SK-N-SH (cell line): ENCODE results near the gene RAPGEF3. TPM values are rescaled to one million over a fixed set of nuclear protein-coding genes. Genes with fewer than 3 reads are reported as not detected.

Source experiments
- CTCF ChIA-PET: fragments of 300-600, 350-600 bp; formaldehyde crosslinking; extraction: SDS; loops from one replicate; lab custom pipeline; 2021; lab: Yijun Ruan, JAX
- POLR2A ChIA-PET: fragments of 350-600 bp; sonication (Branson Sonifier 250); formaldehyde crosslinking; extraction: SDS; loops from one replicate; lab custom pipeline; 2020; ENCODE audit warnings: antibody characterized with exemption, inconsistent platforms; lab: Yijun Ruan, JAX
- DNase-seq: peaks from one replicate; pipeline ENCODE4 v3.0.0; 2012
- H2AFZ ChIP-seq: fragments of 200-600 bp; sonication (generic); 2 replicates; pipeline ENCODE4 v1.8.1; 2016; ENCODE audit warnings: antibody characterized with exemption, mild to moderate bottlenecking, low read depth
- H3F3A ChIP-seq: fragments of 200-600 bp; sonication (generic); replicated peaks from 2 replicates; pipeline ENCODE3; 2016; ENCODE audit warnings: antibody characterized with exemption, mild to moderate bottlenecking; ENCODE audit not compliant: insufficient read depth
- H3K27ac ChIP-seq, 2 experiments: fragments of 200-500 bp in 1 of 2; fragments of 200-600 bp in 1 of 2; sonication (Bioruptor generic) in 1 of 2; sonication (generic), shearing (Covaris generic) in 1 of 2; 2 replicates each; pipeline versions ENCODE4 v1.5.1 to v1.6.1; 2014 to 2016; ENCODE audit warnings: low read depth in 2 of 2, inconsistent platforms in 1 of 2, low read length in 1 of 2, mild to moderate bottlenecking in 1 of 2, mixed read lengths in 1 of 2
- H3K27me3 ChIP-seq: fragments of 200-600 bp; sonication (generic), shearing (Covaris generic); 2 replicates; pipeline ENCODE4 v1.6.1; 2016; ENCODE audit warnings: mixed run types; ENCODE audit not compliant: insufficient read depth
- H3K36me3 ChIP-seq, 2 experiments: fragments of 200-500 bp in 1 of 2; fragments of 200-600 bp in 1 of 2; sonication (Bioruptor generic) in 1 of 2; sonication (generic) in 1 of 2; replicated peaks in 1 of 2; 2 replicates each; pipeline versions ENCODE3 to v1.5.1; 2014 to 2016; ENCODE audit warnings: low read length in 1 of 2, mild to moderate bottlenecking in 1 of 2; ENCODE audit not compliant: insufficient read depth in 2 of 2, control insufficient read depth in 1 of 2
- H3K4me1 ChIP-seq, 2 experiments: fragments of 200-500 bp in 1 of 2; fragments of 200-600 bp in 1 of 2; sonication (Bioruptor generic) in 1 of 2; sonication (generic), shearing (Covaris generic) in 1 of 2; 2 replicates each; pipeline versions ENCODE4 v1.5.1 to v1.6.1; 2014 to 2016; ENCODE audit warnings: low read depth in 1 of 2, low read length in 1 of 2, mixed run types in 1 of 2; ENCODE audit not compliant: insufficient read depth in 2 of 2, control insufficient read depth in 1 of 2
- H3K4me2 ChIP-seq: fragments of 200-600 bp; sonication (generic), shearing (Covaris generic); 2 replicates; pipeline ENCODE4 v1.6.1; 2017; ENCODE audit warnings: mixed run types
- H3K4me3 ChIP-seq, 2 experiments: fragments of 200-500 bp in 1 of 2; fragments of 200-600 bp in 1 of 2; sonication (Bioruptor generic) in 1 of 2; sonication (generic), shearing (Covaris generic) in 1 of 2; 2 replicates each; pipeline versions ENCODE4 v1.5.1 to v1.8.1; 2014 to 2016; ENCODE audit warnings: low read depth in 2 of 2, inconsistent platforms in 1 of 2, low read length in 1 of 2, mild to moderate bottlenecking in 1 of 2, mixed read lengths in 1 of 2, moderate library complexity in 1 of 2
- H3K79me2 ChIP-seq: fragments of 200-600 bp; sonication (generic); 2 replicates; pipeline ENCODE4 v1.8.1; 2017; ENCODE audit warnings: mild to moderate bottlenecking; ENCODE audit not compliant: insufficient read depth
- H3K9ac ChIP-seq: fragments of 200-600 bp; sonication (generic); 2 replicates; pipeline ENCODE4 v1.6.1; 2017; ENCODE audit warnings: mixed run types
- H3K9me2 ChIP-seq: fragments of 200-600 bp; sonication (generic); 2 replicates; pipeline ENCODE4 v1.6.1; 2017; ENCODE audit warnings: mixed run types
- H3K9me3 ChIP-seq: fragments of 200-600 bp; sonication (generic); 2 replicates; pipeline ENCODE4 v1.6.1; 2017; ENCODE audit warnings: mixed run types, mild to moderate bottlenecking, moderate library complexity
- H4K20me1 ChIP-seq: fragments of 200-600 bp; sonication (generic); 2 replicates; pipeline ENCODE4 v1.6.1; 2017; ENCODE audit warnings: mild to moderate bottlenecking, mixed run types; ENCODE audit not compliant: insufficient read depth
- FOSL2 ChIP-seq: IDR thresholded peaks from 2 replicates; pipeline ENCODE4 v1.4.0; 2012; ENCODE audit warnings: low read depth, mild to moderate bottlenecking, moderate library complexity, borderline replicate concordance
- GABPA ChIP-seq: IDR thresholded peaks from 2 replicates; pipeline ENCODE4 v1.4.0; 2012; ENCODE audit warnings: low read depth, mild to moderate bottlenecking
- GATA2 ChIP-seq: sonication (generic); formaldehyde crosslinking; IDR thresholded peaks from 2 replicates; pipeline ENCODE4 v1.5.0; 2020; ENCODE audit warnings: mild to moderate bottlenecking, missing genetic modification reagents
- MEF2A ChIP-seq: IDR thresholded peaks from 2 replicates; pipeline ENCODE4 v1.4.0; 2012; ENCODE audit warnings: low read depth, borderline replicate concordance
- MXI1 ChIP-seq: IDR thresholded peaks from 2 replicates; pipeline ENCODE4 v1.6.1; 2012; ENCODE audit warnings: mild to moderate bottlenecking, low read depth, low read length, improper control_type of control experiment
- RAD21 ChIP-seq: IDR thresholded peaks from 2 replicates; pipeline ENCODE4 v1.6.1; 2012; ENCODE audit warnings: mild to moderate bottlenecking, low read length
- TAF1 ChIP-seq: IDR thresholded peaks from 2 replicates; pipeline ENCODE4 v1.6.1; 2012; ENCODE audit warnings: low read depth, mild to moderate bottlenecking, low read length, moderate library complexity, borderline replicate concordance
- TCF12 ChIP-seq: IDR thresholded peaks from 2 replicates; pipeline ENCODE4 v1.4.0; 2012
- YY1 ChIP-seq: IDR thresholded peaks from 2 replicates; pipeline ENCODE4 v1.4.0; 2012; ENCODE audit warnings: low read depth, mild to moderate bottlenecking
- WGBS: methylation state at CpG from one replicate; pipeline ENCODE4 v1.1.6; 2017; ENCODE audit warnings: low lambda C conversion rate; 5-methylcytosine and 5-hydroxymethylcytosine counted together
- polyA plus RNA-seq, 3 experiments: library from polyadenylated mRNA; depleted of rRNA; stranded (reverse); fragments of >200 nt; gene quantifications; 2 replicates each; pipeline ENCODE4 v1.2.3, GENCODE V29; 2012
- TF ChIP-seq, protein P1 (sequence below): IDR thresholded peaks from 2 replicates; pipeline ENCODE4 v1.4.0; 2012; ENCODE audit warnings: low read depth, borderline replicate concordance
- TF ChIP-seq, protein P2 (sequence below): fragments of 150-350 bp; IDR thresholded peaks from 2 replicates; pipeline ENCODE4 v1.6.1; 2017; ENCODE audit warnings: antibody characterized with exemption, low read length, low read depth, borderline replicate concordance
- TF ChIP-seq, protein P3 (sequence below): fragments of 200-600 bp; sonication (generic); IDR thresholded peaks from 2 replicates; pipeline ENCODE4 v1.6.1; 2017; ENCODE audit warnings: antibody characterized with exemption, mild to moderate bottlenecking, moderate library complexity

The RAPGEF3 gene
- polyA plus RNA-seq, 1 of the 3 experiments (the other 2 are of a cell fraction): 0.90 TPM

DNA sequence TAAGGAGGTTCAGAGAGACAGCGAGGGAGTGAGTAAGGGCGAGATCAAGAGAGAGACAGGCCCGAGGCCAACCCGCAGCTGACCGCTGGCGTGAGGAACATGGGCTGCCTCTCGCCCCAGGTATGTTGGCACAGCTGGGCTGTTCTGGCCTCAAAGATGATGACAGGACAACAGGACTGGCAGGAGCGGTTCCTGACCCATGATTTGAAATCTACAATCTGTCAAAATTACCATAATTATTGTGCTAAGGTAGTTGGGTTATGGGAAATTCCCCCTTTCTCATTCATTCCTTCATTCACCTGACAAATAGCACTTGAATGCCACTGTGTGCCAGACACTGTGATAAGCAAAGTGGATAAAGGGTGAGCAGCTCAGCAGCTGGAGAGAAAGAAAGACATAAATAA, 28.3 kb downstream of the RAPGEF3 start:
- Histone ChIP-seq H3K9me2 (no peaks in the 10 kb centered on the region), H3K9ac (no peak overlapping the region), H3K4me2 (no peak overlapping the region), H3K4me1 (peaks cover 0 to 26% of the 10 kb centered on the region in 2 experiments; a peak in 2 of 4 replicates), H3K27ac (no peak overlapping the region), H3K9me3 (no peaks in the 10 kb centered on the region), H3K79me2 (no peaks in the 10 kb centered on the region), H3K27me3 (no peaks in the 10 kb centered on the region), H3K36me3 (no peaks in the 10 kb centered on the region), H2AFZ (no peak overlapping the region), H4K20me1 (no peaks in the 10 kb centered on the region), H3F3A (no peaks in the 10 kb centered on the region), H3K4me3 (no peak overlapping the region)
- CTCF ChIA-PET: interaction anchor here (1.0 to 43.0 kb wide), 6 partner anchors 12 to 108 kb away, joined by 3 to 1294 read pairs (median 66); partner anchors contain the start of gene SLC48A1
- 83% methylated on average over 8 of the region's 8 CpGs for WGBS
- POLR2A ChIA-PET: no interaction called here
- no peak for DNase-seq
- no peak for TF ChIP-seq MEF2A
- no peak for TF ChIP-seq TAF1
- no peak for TF ChIP-seq TCF12
- TF ChIP-seq, protein P1, sequence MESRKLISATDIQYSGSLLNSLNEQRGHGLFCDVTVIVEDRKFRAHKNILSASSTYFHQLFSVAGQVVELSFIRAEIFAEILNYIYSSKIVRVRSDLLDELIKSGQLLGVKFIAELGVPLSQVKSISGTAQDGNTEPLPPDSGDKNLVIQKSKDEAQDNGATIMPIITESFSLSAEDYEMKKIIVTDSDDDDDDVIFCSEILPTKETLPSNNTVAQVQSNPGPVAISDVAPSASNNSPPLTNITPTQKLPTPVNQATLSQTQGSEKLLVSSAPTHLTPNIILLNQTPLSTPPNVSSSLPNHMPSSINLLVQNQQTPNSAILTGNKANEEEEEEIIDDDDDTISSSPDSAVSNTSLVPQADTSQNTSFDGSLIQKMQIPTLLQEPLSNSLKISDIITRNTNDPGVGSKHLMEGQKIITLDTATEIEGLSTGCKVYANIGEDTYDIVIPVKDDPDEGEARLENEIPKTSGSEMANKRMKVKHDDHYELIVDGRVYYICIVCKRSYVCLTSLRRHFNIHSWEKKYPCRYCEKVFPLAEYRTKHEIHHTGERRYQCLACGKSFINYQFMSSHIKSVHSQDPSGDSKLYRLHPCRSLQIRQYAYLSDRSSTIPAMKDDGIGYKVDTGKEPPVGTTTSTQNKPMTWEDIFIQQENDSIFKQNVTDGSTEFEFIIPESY: no peak
- no peak for TF ChIP-seq YY1
- TF ChIP-seq GATA2 (CRISPR knock-in tag): peak; percentile 9; the same call in 1 of the 2 replicates
- no peak for TF ChIP-seq MXI1
- TF ChIP-seq RAD21: no peak
- TF ChIP-seq GABPA: no peak

DNA sequence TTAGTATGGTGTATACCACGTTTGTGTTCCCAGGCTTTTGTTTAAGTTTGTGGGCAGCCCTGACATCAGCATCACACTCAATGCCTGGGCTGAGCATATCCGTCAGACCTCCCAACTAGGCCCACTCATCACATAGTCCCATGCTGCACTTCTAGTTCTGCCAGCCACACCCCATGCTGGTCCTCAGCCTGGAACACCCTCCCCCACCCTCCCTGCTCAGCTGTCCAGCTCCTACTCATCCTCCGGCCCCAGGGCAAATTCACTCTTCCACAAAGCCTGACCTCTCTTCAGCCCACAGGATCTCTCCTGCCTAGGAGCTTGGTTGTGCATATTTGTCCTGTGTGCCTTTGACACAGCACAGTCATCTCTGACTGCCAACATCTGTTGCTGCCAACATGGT, 29.4 kb downstream of the RAPGEF3 start:
- TF ChIP-seq, protein P2, sequence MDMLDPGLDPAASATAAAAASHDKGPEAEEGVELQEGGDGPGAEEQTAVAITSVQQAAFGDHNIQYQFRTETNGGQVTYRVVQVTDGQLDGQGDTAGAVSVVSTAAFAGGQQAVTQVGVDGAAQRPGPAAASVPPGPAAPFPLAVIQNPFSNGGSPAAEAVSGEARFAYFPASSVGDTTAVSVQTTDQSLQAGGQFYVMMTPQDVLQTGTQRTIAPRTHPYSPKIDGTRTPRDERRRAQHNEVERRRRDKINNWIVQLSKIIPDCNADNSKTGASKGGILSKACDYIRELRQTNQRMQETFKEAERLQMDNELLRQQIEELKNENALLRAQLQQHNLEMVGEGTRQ: no peak
- TF ChIP-seq FOSL2: no peak
- TF ChIP-seq MXI1: no peak
- TF ChIP-seq, protein P3, sequence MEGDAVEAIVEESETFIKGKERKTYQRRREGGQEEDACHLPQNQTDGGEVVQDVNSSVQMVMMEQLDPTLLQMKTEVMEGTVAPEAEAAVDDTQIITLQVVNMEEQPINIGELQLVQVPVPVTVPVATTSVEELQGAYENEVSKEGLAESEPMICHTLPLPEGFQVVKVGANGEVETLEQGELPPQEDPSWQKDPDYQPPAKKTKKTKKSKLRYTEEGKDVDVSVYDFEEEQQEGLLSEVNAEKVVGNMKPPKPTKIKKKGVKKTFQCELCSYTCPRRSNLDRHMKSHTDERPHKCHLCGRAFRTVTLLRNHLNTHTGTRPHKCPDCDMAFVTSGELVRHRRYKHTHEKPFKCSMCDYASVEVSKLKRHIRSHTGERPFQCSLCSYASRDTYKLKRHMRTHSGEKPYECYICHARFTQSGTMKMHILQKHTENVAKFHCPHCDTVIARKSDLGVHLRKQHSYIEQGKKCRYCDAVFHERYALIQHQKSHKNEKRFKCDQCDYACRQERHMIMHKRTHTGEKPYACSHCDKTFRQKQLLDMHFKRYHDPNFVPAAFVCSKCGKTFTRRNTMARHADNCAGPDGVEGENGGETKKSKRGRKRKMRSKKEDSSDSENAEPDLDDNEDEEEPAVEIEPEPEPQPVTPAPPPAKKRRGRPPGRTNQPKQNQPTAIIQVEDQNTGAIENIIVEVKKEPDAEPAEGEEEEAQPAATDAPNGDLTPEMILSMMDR: no peak
- Histone ChIP-seq H3K4me1 (peaks cover 0 to 16% of the 10 kb centered on the region in 2 experiments; a peak in 2 of 4 replicates), H3K9me3 (no peaks in the 10 kb centered on the region), H3K27ac (no peak overlapping the region), H3K36me3 (no peaks in the 10 kb centered on the region), H3K4me3 (no peak overlapping the region), H2AFZ (no peak overlapping the region), H3K79me2 (no peaks in the 10 kb centered on the region), H4K20me1 (no peaks in the 10 kb centered on the region), H3K4me2 (no peak overlapping the region), H3K27me3 (no peaks in the 10 kb centered on the region), H3K9ac (no peak overlapping the region), H3K9me2 (no peaks in the 10 kb centered on the region), H3F3A (no peaks in the 10 kb centered on the region)
- WGBS: 67% methylated on average over 3 of the region's 3 CpGs
- no peak for DNase-seq
- ChIA-PET CTCF (interaction anchor here (12.8 to 43.0 kb wide), 3 partner anchors 13 to 45 kb away, joined by 124 to 1294 read pairs (median 298); partner anchors contain the start of gene SLC48A1), POLR2A (no interaction called here)
